Hepatocyte (in vitro differentiated cells): ENCODE data around the gene ACOX3. TPM values are rescaled to one million over a fixed set of nuclear protein-coding genes. Genes with fewer than 3 reads are reported as not detected.
A peak's percentile ranks its signal among the peaks of the same experiment; 100 is the strongest.

ENCODE experiments used
- DNase-seq: peaks from one replicate; pipeline ENCODE4 v3.0.0-alpha.2; 2016; ENCODE audit warnings: low spot score
- H2AFZ ChIP-seq: fragments of 200-600 bp; sonication (generic); 2 replicates; pipeline ENCODE4 v1.6.0; 2016; ENCODE audit warnings: antibody characterized with exemption, mild to moderate bottlenecking
- H3K27ac ChIP-seq: fragments of 200-600 bp; sonication (generic); 2 replicates; pipeline ENCODE4 v1.5.1; 2016; ENCODE audit warnings: mild to moderate bottlenecking
- H3K27me3 ChIP-seq: fragments of 200-600 bp; sonication (generic); 2 replicates; pipeline ENCODE4 v1.6.1; 2016
- H3K36me3 ChIP-seq: fragments of 200-600 bp; sonication (generic); replicated peaks from 2 replicates; pipeline ENCODE4 v1.5.1; 2016; ENCODE audit warnings: low read depth; ENCODE audit not compliant: insufficient read depth
- H3K4me1 ChIP-seq: fragments of 200-600 bp; sonication (generic); 2 replicates; pipeline ENCODE4 v1.5.1; 2016; ENCODE audit warnings: mild to moderate bottlenecking, moderate library complexity; ENCODE audit not compliant: insufficient read depth
- H3K4me2 ChIP-seq: fragments of 200-600 bp; sonication (generic); 2 replicates; pipeline ENCODE4 v1.6.0; 2016
- H3K4me3 ChIP-seq: fragments of 200-600 bp; sonication (generic); 2 replicates; pipeline ENCODE4 v1.5.1; 2016; ENCODE audit warnings: mild to moderate bottlenecking
- H3K79me2 ChIP-seq: fragments of 200-600 bp; sonication (generic); 2 replicates; pipeline ENCODE4 v1.6.0; 2017; ENCODE audit warnings: mild to moderate bottlenecking
- H3K9me2 ChIP-seq: fragments of 200-600 bp; sonication (generic); replicated peaks from 2 replicates; pipeline ENCODE4 v1.6.0; 2017; ENCODE audit warnings: mild to moderate bottlenecking; ENCODE audit not compliant: insufficient read depth
- H3K9me3 ChIP-seq: fragments of 200-600 bp; sonication (generic); 2 replicates; pipeline ENCODE4 v1.5.1; 2016; ENCODE audit warnings: low read depth, mild to moderate bottlenecking
- H4K20me1 ChIP-seq: fragments of 200-600 bp; sonication (generic); 2 replicates; pipeline ENCODE4 v1.6.0; 2016; ENCODE audit warnings: mild to moderate bottlenecking; ENCODE audit not compliant: insufficient read depth, poor library complexity, severe bottlenecking
- EZH2 ChIP-seq: fragments of 200-600 bp; sonication (generic); IDR thresholded peaks from 2 replicates; pipeline ENCODE4 v1.6.1; 2016; ENCODE audit warnings: antibody characterized with exemption, mild to moderate bottlenecking, borderline replicate concordance
- EZH2phosphoT487 ChIP-seq: fragments of 200-600 bp; sonication (generic); IDR thresholded peaks from one replicate; pipeline ENCODE4 v1.6.1; 2018; ENCODE audit warnings: antibody characterized with exemption, mild to moderate bottlenecking, low read depth, moderate library complexity; ENCODE audit not compliant: unreplicated experiment, severe bottlenecking
- whole genome bisulfite sequencing: methylation state at CpG from one replicate; pipeline ENCODE4 v1.1.6; 2016; ENCODE audit warnings: low lambda C conversion rate; ENCODE audit errors: missing lambda C conversion rate; 5-methylcytosine and 5-hydroxymethylcytosine counted together
- polyA plus RNA-seq: library from polyadenylated mRNA; unstranded; fragments of >200 nt; fragmentation: Nextera tagmentation; extraction: Ambion mirVana; gene quantifications from 2 replicates; pipeline ENCODE4 v1.2.1, GENCODE V29; 2016
- total RNA-seq: library from RNA; depleted of rRNA; stranded (reverse); fragments of >200 nt; gene quantifications from 2 replicates; pipeline ENCODE4 v1.2.3, GENCODE V29; 2014
- TF ChIP-seq, protein P1 (sequence below): fragments of 200-600 bp; sonication (generic); IDR thresholded peaks from 2 replicates; pipeline ENCODE4 v1.5.1; 2016; ENCODE audit warnings: antibody characterized with exemption, mild to moderate bottlenecking; ENCODE audit not compliant: poor library complexity

Gene ACOX3
- total and polyA plus RNA-seq, 2 experiments from 2014 or later = 17.6 to 22.5 TPM

DNA sequence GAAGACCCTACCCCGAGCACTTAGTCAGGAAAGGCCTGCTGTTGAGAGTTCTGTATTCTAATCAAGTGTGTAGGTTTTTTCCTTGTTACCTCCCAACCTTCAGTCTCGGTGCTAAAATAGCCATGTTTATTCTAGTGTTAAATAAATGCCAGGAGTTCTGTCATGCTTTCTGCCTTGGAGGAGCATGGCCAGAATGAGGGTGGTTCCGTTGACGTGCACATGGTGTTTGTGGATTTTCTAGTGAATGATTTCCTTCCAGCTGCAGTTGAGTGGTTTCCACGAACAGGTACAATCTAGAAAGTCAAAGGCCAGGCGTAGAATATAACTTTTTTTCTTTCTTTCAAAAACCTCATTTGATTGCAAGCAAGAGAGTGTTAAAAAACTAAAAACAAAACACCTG lies 21.1 kb upstream of the ACOX3 start:
- no peak overlapping the region for H3K4me2 ChIP-seq
- WGBS = 83% methylated on average over 6 of the region's 6 CpGs
- TF ChIP-seq EZH2 (no peak), EZH2phosphoT487 (no peak)
- TF ChIP-seq, protein P1, sequence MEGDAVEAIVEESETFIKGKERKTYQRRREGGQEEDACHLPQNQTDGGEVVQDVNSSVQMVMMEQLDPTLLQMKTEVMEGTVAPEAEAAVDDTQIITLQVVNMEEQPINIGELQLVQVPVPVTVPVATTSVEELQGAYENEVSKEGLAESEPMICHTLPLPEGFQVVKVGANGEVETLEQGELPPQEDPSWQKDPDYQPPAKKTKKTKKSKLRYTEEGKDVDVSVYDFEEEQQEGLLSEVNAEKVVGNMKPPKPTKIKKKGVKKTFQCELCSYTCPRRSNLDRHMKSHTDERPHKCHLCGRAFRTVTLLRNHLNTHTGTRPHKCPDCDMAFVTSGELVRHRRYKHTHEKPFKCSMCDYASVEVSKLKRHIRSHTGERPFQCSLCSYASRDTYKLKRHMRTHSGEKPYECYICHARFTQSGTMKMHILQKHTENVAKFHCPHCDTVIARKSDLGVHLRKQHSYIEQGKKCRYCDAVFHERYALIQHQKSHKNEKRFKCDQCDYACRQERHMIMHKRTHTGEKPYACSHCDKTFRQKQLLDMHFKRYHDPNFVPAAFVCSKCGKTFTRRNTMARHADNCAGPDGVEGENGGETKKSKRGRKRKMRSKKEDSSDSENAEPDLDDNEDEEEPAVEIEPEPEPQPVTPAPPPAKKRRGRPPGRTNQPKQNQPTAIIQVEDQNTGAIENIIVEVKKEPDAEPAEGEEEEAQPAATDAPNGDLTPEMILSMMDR = no peak
- H3K9me3 ChIP-seq = no peaks in the 10 kb centered on the region
- H3K9me2 ChIP-seq = no peaks in the 10 kb centered on the region
- no peaks in the 10 kb centered on the region for H3K79me2 ChIP-seq
- no peak overlapping the region for H3K4me3 ChIP-seq
- no peak for DNase-seq
- no peaks in the 10 kb centered on the region for H4K20me1 ChIP-seq
- H3K27me3 ChIP-seq = no peaks in the 10 kb centered on the region
- peaks cover 4% of the 10 kb centered on the region for H3K4me1 ChIP-seq
- no peak overlapping the region for H2AFZ ChIP-seq
- no peaks in the 10 kb centered on the region for H3K36me3 ChIP-seq
- H3K27ac ChIP-seq = no peak overlapping the region

DNA sequence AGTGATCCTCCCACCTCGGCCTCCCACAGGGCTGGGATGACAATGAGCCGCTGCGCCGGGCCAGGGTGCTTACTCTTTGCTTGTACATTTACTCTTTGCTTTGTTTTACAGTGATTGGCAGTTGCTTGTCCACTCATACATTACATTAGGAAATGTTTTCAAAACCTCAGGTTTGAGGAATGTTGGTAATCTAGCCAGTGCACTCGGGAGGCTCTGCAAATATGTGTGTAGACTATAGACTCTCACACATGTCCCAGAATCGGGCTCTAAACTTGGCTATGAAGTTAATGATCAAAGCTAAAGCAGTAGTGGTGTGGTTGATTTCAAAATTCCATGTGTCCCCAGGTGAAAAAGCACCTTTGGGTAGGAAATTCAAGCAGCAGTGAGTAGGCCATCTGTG lies 20.6 kb upstream of the ACOX3 start:
- TF ChIP-seq EZH2 = no peak
- no peaks in the 10 kb centered on the region for H3K27me3 ChIP-seq
- DNase-seq = no peak
- WGBS = 95% methylated on average over 6 of the region's 6 CpGs
- no peak overlapping the region for H3K27ac ChIP-seq
- no peak overlapping the region for H2AFZ ChIP-seq
- no peaks in the 10 kb centered on the region for H3K79me2 ChIP-seq
- H3K4me2 ChIP-seq = no peak overlapping the region
- H3K4me1 ChIP-seq = peaks cover 4% of the 10 kb centered on the region
- no peaks in the 10 kb centered on the region for H4K20me1 ChIP-seq
- H3K4me3 ChIP-seq = no peak overlapping the region
- H3K36me3 ChIP-seq = no peaks in the 10 kb centered on the region
- H3K9me3 ChIP-seq = no peaks in the 10 kb centered on the region
- no peaks in the 10 kb centered on the region for H3K9me2 ChIP-seq

- H4K20me1 ChIP-seq = no peaks in the 10 kb centered on the region
- no peak overlapping the region for H3K4me2 ChIP-seq
- no peaks in the 10 kb centered on the region for H3K79me2 ChIP-seq
- H3K27ac ChIP-seq = peak overlapping the region; percentile 34
- no peak overlapping the region for H2AFZ ChIP-seq
- TF ChIP-seq EZH2phosphoT487 (no peak), EZH2 (no peak)
- TF ChIP-seq, protein P1 = no peak
- H3K4me1 ChIP-seq = peaks cover 4% of the 10 kb centered on the region
- WGBS = 83% methylated on average over 8 of the region's 8 CpGs
- no peaks in the 10 kb centered on the region for H3K9me3 ChIP-seq
- DNase-seq = peak; percentile 80
- H3K9me2 ChIP-seq = no peaks in the 10 kb centered on the region
- H3K36me3 ChIP-seq = no peaks in the 10 kb centered on the region
- no peak overlapping the region for H3K4me3 ChIP-seq
- H3K27me3 ChIP-seq = no peaks in the 10 kb centered on the region
These were observed 19.4 kb upstream of the ACOX3 start for GRCh38 chr4:8459867-8460445.

DNA sequence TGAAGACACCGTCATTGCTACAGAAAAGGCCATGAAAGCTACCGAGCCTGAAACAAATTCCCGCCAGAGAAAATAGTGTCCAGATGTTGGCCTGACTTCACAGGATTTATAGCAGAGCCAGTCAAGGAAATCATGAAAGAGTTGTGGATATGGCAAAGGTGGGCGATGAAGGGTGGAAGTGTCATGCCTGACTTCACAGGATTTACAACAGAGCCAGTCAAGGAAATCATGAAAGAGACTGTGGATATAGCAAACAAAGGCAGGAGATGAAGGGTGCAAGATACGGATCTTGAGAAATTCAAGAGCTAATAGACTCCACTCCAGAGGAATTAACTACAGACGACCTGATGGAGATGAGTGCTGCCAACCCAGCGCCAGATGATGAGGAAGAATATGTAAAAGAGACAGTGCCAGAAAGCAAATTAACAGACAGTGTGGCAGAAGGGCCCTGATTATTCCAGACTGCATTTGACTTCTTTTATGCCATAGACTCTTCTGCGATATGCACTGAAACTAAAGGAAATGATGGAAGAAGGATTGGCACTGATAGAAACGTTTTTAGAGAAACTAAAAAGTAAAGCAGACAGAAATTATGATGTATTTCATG lies 17.2 kb upstream of the ACOX3 start:
- Histone ChIP-seq H3K9me2 (no peaks in the 10 kb centered on the region), H2AFZ (no peak overlapping the region), H3K4me2 (no peak overlapping the region), H3K9me3 (no peaks in the 10 kb centered on the region), H3K4me1 (peaks cover 4% of the 10 kb centered on the region), H3K79me2 (no peaks in the 10 kb centered on the region), H3K27me3 (no peaks in the 10 kb centered on the region), H4K20me1 (no peaks in the 10 kb centered on the region), H3K36me3 (no peaks in the 10 kb centered on the region), H3K4me3 (no peak overlapping the region), H3K27ac (no peak overlapping the region)
- DNase-seq = no peak
- TF ChIP-seq, protein P1 = no peak
- no peak for TF ChIP-seq EZH2phosphoT487
- no peak for TF ChIP-seq EZH2
- 67% methylated on average over 9 of the region's 9 CpGs for WGBS
